Nephron progenitor cell (in vitro differentiated cells): ENCODE results near the gene ADGRL3.

Source experiments
- DNase-seq: peaks from one replicate; pipeline ENCODE4 v3.0.0; 2021
- H3K27ac Mint-ChIP-seq: 2 replicates; pipeline ENCODE4 v1.8.0; 2021; ENCODE audit warnings: mild to moderate bottlenecking, moderate library complexity, mixed read lengths
- H3K27me3 Mint-ChIP-seq: 2 replicates; pipeline ENCODE4 v1.8.0; 2021; ENCODE audit warnings: mild to moderate bottlenecking, low read depth, mixed read lengths; ENCODE audit not compliant: poor library complexity
- H3K36me3 Mint-ChIP-seq: 2 replicates; pipeline ENCODE4 v1.8.0; 2021; ENCODE audit warnings: low read depth, mixed read lengths
- H3K4me1 Mint-ChIP-seq: 2 replicates; pipeline ENCODE4 v1.8.0; 2021; ENCODE audit warnings: mixed read lengths
- H3K4me3 Mint-ChIP-seq: 2 replicates; pipeline ENCODE4 v1.8.0; 2021; ENCODE audit warnings: mild to moderate bottlenecking, moderate library complexity, mixed read lengths
- H3K9me3 Mint-ChIP-seq: 2 replicates; pipeline ENCODE4 v1.8.0; 2021; ENCODE audit warnings: mild to moderate bottlenecking, moderate library complexity, mixed read lengths
- TF ChIP-seq, protein P1 (sequence below): fragments of 200-600 bp; sonication (generic); IDR thresholded peaks from 2 replicates; pipeline ENCODE4 v1.5.0; 2021; ENCODE audit warnings: antibody characterized with exemption

The ADGRL3 gene

GRCh38 chr4:61401771-61402170 lies 201.6 kb downstream of the ADGRL3 start:
- no peak overlapping the region for H3K27ac Mint-ChIP-seq

DNA sequence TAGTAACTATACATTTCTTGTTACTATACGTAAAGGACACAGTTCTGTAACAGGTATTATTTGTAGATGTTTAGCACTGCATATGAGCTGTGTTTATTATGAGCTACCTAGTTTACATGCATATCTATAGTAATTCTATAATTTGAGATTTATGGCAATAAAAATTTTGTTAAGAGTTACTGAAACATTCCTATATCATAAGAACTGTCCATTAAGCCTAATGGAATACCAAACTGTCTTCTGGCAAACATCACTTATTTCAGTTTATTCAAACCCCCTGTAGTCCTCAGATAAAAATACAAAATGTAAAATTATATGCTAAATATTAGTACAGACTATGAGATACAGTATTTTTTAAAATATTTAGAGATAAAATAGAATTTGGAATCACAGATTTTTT lies 205.2 kb downstream of the ADGRL3 start:
- H3K4me1 Mint-ChIP-seq: no peaks in the 10 kb centered on the region
- H3K27ac Mint-ChIP-seq: no peak overlapping the region
- DNase-seq: no peak
- no peak overlapping the region for H3K4me3 Mint-ChIP-seq
- H3K36me3 Mint-ChIP-seq: no peaks in the 10 kb centered on the region
- TF ChIP-seq, protein P1, sequence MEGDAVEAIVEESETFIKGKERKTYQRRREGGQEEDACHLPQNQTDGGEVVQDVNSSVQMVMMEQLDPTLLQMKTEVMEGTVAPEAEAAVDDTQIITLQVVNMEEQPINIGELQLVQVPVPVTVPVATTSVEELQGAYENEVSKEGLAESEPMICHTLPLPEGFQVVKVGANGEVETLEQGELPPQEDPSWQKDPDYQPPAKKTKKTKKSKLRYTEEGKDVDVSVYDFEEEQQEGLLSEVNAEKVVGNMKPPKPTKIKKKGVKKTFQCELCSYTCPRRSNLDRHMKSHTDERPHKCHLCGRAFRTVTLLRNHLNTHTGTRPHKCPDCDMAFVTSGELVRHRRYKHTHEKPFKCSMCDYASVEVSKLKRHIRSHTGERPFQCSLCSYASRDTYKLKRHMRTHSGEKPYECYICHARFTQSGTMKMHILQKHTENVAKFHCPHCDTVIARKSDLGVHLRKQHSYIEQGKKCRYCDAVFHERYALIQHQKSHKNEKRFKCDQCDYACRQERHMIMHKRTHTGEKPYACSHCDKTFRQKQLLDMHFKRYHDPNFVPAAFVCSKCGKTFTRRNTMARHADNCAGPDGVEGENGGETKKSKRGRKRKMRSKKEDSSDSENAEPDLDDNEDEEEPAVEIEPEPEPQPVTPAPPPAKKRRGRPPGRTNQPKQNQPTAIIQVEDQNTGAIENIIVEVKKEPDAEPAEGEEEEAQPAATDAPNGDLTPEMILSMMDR: no peak
- no peaks in the 10 kb centered on the region for H3K27me3 Mint-ChIP-seq
- H3K9me3 Mint-ChIP-seq: no peaks in the 10 kb centered on the region

More at GRCh38 chr4:61401771-61402170, 201.6 kb downstream of the ADGRL3 start:
- no peaks in the 10 kb centered on the region for H3K27me3 Mint-ChIP-seq
- H3K9me3 Mint-ChIP-seq: no peaks in the 10 kb centered on the region
- no peaks in the 10 kb centered on the region for H3K4me1 Mint-ChIP-seq
- no peak overlapping the region for H3K4me3 Mint-ChIP-seq
- no peak for DNase-seq
- TF ChIP-seq, protein P1: no peak
- H3K36me3 Mint-ChIP-seq: no peaks in the 10 kb centered on the region

DNA sequence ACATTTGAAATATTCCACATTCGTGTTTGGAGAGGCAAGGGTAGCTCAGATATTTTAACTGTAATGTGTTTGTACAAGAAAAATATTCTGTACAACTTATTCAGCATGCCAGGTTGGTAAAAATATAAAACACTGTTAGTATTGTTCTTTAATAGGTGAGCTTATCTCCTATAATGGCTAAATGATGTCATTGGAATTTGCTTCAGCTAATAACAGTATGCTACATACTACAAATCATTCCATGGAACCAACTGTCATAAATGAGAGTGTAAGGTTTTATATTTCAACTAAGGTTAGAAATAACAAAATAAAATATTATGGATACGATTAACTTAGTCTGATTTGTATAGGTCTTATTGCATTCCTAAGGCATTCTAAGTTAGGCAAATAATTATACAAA lies 206.6 kb downstream of the ADGRL3 start:
- TF ChIP-seq, protein P1: no peak
- no peak overlapping the region for H3K4me3 Mint-ChIP-seq
- no peaks in the 10 kb centered on the region for H3K27me3 Mint-ChIP-seq
- no peak overlapping the region for H3K27ac Mint-ChIP-seq
- H3K4me1 Mint-ChIP-seq: no peaks in the 10 kb centered on the region
- no peaks in the 10 kb centered on the region for H3K36me3 Mint-ChIP-seq
- no peaks in the 10 kb centered on the region for H3K9me3 Mint-ChIP-seq
- DNase-seq: no peak

DNA sequence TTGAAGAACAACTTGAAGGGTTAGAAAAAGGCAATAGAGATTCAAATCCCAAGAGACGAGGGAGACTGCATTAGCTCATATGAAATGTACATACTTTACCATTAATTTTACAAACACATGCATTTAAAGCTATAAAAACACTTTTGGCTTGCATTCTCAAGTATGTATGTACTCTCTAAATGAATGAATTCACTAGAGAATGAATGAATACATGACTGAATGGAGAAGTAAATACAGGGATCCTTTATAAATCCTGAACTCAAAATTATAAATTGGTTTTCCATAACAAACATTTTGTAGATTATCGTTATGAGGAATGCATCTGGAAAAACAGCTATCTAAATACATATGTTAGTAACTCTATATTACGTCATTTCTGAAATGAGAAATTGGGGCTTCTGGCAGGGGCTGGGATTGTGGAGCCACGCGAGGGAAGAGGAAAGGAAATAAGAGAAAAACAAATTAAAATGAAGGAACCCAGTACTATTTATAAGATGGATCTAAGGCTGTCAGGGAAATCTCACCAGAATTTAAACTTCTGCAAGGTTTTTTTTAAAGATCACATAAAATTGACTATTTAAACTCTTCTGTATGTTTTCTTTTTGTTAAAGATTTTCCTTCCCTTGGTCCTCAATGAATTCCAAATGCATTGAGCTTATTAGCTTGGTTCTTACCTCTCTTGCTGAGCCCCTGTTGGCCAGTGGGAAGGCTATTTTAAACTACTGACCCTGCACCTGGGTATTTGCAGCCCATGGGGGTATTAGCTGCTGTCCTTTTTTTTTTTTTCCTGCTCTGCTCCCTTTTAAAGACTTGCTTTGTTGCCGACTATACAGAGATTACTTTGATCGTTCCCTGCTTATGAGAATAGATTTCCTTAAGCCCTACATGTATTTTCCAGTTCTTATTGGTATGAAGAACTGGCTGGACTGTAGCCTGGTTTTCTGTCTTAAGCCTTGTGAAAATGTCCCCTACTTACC lies 207.8 kb downstream of the ADGRL3 start:
- H3K27me3 Mint-ChIP-seq: no peaks in the 10 kb centered on the region
- no peak overlapping the region for H3K4me3 Mint-ChIP-seq
- peak overlapping the region; percentile 70 for H3K27ac Mint-ChIP-seq
- no peaks in the 10 kb centered on the region for H3K4me1 Mint-ChIP-seq
- H3K9me3 Mint-ChIP-seq: no peaks in the 10 kb centered on the region
- TF ChIP-seq, protein P1: no peak
- no peaks in the 10 kb centered on the region for H3K36me3 Mint-ChIP-seq
- no peak for DNase-seq

- Mint-ChIP-seq H3K36me3 (no peaks in the 10 kb centered on the region), H3K4me3 (no peak overlapping the region), H3K27ac (no peak overlapping the region), H3K27me3 (no peaks in the 10 kb centered on the region), H3K4me1 (no peaks in the 10 kb centered on the region), H3K9me3 (no peaks in the 10 kb centered on the region)
- no peak for DNase-seq
- TF ChIP-seq, protein P1: no peak
Measured at GRCh38 chr4:61408861-61409260, 208.7 kb downstream of the ADGRL3 start.

DNA sequence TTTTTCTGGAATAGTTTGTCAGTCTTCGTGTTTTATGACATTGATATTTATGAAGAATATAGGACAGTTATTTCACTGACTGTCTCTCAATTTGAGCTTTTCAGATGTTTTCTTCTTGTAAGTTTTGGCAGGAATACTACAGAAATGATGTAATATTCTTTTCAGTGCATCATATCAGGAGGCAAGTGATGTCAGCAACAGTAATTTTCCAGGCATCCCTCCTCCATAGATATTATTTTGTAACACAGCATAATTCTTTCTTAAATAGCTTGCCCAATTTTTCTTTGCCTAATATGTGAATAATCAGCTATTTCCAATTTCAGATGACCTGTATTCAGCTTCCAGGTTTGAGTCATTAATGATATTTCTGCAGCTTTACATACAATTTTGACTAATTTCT lies 211.1 kb downstream of the ADGRL3 start:
- no peaks in the 10 kb centered on the region for H3K4me1 Mint-ChIP-seq
- H3K27ac Mint-ChIP-seq: no peak overlapping the region
- H3K9me3 Mint-ChIP-seq: no peaks in the 10 kb centered on the region
- TF ChIP-seq, protein P1: no peak
- no peaks in the 10 kb centered on the region for H3K36me3 Mint-ChIP-seq
- H3K4me3 Mint-ChIP-seq: no peak overlapping the region
- no peaks in the 10 kb centered on the region for H3K27me3 Mint-ChIP-seq
- DNase-seq: no peak
